Gastrocnemius medialis (tissue), 4 donors: Measurements from ENCODE around the gene EHD4. TPM values are rescaled to one million over a fixed set of nuclear protein-coding genes. Genes with fewer than 3 reads are reported as not detected.

Source experiments
- ATAC-seq, 2 donors: fragments of 150-250 bp; one replicate each; pipeline ENCODE4 v1.9.1; 2016
- DNase-seq, 2 donors: peaks; one replicate each; pipeline ENCODE4 v3.0.0-alpha.2; 2019
- H3K27ac ChIP-seq, 4 donors: fragments of 200-600 bp; sonication (generic); 1 replicate in 1 of 4; 2 replicates in 3 of 4; pipeline ENCODE4 v1.5.1; 2016 to 2018; ENCODE audit warnings: mild to moderate bottlenecking in 2 of 4, moderate library complexity in 1 of 4
- H3K27me3 ChIP-seq, 3 donors: fragments of 200-600 bp; sonication (generic) in 2 of 3; 1 replicate in 1 of 3; 2 replicates in 2 of 3; pipeline versions ENCODE4 v1.5.1 to v1.6.0; 2016 to 2019; ENCODE audit warnings: mild to moderate bottlenecking in 1 of 3, moderate library complexity in 1 of 3
- H3K36me3 ChIP-seq, 2 donors: fragments of 200-600 bp; sonication (generic) in 1 of 2; one replicate each; pipeline ENCODE4 v1.5.1; 2017 to 2018
- H3K4me1 ChIP-seq, 2 donors: fragments of 200-600 bp; sonication (generic) in 1 of 2; one replicate each; pipeline ENCODE4 v1.5.1; 2016 to 2017; ENCODE audit warnings: mild to moderate bottlenecking in 2 of 2
- H3K4me3 ChIP-seq, 4 donors: fragments of 200-600 bp; sonication (generic) in 3 of 4; 1 replicate in 1 of 4; 2 replicates in 3 of 4; pipeline ENCODE4 v1.5.1; 2016 to 2019; ENCODE audit warnings: mild to moderate bottlenecking in 2 of 4
- H3K9me3 ChIP-seq, 3 donors: fragments of 200-600 bp; sonication (generic) in 2 of 3; 1 replicate in 1 of 3; 2 replicates in 2 of 3; pipeline ENCODE4 v1.5.1; 2016 to 2019
- POLR2A ChIP-seq, 2 donors: fragments of 450-650 bp; IDR thresholded peaks; one replicate each; pipeline ENCODE4 v1.6.1; 2017; ENCODE audit warnings: antibody characterized with exemption in 2 of 2, mild to moderate bottlenecking in 2 of 2, moderate library complexity in 2 of 2
- in situ Hi-C, 4 donors: fragments of 200-750 bp; cut with MboI; loops; one replicate each; pipeline versions ENCODE4 v1.15.0 to v1.8.0; 2017; ENCODE audit warnings: low sequenced_read_pairs in 4 of 4
- intact Hi-C: fragments of 100-400 bp; cut with DNase I; formaldehyde crosslinking; loops from one replicate; pipeline ENCODE4 v1.15.1; 2023; ENCODE audit warnings: low total_unique reads
- total RNA-seq, 4 donors: library from RNA; depleted of rRNA; stranded (reverse); fragments of >200 nt; gene quantifications; one replicate each; pipeline versions ENCODE4 v1.1.0 to v1.2.3, GENCODE V29; 2016
- TF ChIP-seq, protein P1 (sequence below), 5 experiments: fragments of 450-650 bp in 3 of 5; fragments of 200-600 bp in 2 of 5; sonication (generic) in 2 of 5; IDR thresholded peaks in 4 of 5; conservative IDR thresholded peaks in 1 of 5; 1 replicate in 4 of 5; 2 replicates in 1 of 5; pipeline ENCODE4 v1.5.1; 2016 to 2019; ENCODE audit warnings: antibody characterized with exemption in 5 of 5, mild to moderate bottlenecking in 3 of 5, moderate library complexity in 3 of 5

Gene EHD4
- total RNA-seq, 4 donors from 2014 or later = 3.8 to 7.1 (median 4.3) TPM

DNA sequence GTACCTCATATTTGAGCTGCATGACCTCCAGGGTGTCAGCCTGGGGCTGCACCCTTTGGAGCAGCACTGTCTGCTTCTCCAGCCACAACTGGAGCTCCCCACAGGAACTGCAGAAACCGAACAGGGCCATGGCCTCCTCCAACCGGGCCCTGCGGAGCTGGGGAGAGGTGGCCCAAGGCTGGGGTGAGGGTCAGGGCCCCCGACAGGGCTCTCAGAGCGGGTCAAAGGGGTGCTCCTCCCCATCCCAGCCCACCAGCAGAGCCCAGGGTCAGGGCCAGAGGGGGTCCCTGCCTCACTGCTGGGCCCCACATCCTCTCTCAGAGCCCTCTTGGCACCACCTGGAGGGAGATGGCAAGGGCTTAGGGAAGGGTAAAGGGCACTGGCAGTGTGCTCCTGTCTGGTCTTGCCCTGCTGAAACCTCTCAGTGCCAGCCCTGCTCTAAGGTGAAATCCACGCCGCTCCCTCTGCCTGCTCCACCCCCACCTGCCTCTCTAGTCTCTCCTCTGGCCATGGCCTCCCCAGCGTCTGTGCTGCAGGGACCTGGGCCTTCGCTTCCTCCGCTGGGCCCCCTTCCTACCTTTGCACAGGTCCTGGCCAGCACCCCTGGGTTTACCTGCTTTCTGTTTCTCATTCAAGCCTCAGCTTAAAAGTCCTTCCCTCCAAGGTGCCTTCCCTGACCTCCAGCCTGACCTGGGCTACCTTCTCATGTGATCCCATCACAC lies 92.0 kb downstream of the EHD4 start:
- Histone ChIP-seq H3K36me3 (no peaks in the 10 kb centered on the region), H3K4me1 (peaks cover 3 to 7% of the 10 kb centered on the region in 2 donors), H3K4me3 (no peak overlapping the region), H3K27me3 (no peaks in the 10 kb centered on the region), H3K27ac (no peak overlapping the region), H3K9me3 (no peaks in the 10 kb centered on the region)
- in situ Hi-C loops (no loop called here), intact Hi-C loops (no loop called here)
- no peak for DNase-seq
- TF ChIP-seq, protein P1, sequence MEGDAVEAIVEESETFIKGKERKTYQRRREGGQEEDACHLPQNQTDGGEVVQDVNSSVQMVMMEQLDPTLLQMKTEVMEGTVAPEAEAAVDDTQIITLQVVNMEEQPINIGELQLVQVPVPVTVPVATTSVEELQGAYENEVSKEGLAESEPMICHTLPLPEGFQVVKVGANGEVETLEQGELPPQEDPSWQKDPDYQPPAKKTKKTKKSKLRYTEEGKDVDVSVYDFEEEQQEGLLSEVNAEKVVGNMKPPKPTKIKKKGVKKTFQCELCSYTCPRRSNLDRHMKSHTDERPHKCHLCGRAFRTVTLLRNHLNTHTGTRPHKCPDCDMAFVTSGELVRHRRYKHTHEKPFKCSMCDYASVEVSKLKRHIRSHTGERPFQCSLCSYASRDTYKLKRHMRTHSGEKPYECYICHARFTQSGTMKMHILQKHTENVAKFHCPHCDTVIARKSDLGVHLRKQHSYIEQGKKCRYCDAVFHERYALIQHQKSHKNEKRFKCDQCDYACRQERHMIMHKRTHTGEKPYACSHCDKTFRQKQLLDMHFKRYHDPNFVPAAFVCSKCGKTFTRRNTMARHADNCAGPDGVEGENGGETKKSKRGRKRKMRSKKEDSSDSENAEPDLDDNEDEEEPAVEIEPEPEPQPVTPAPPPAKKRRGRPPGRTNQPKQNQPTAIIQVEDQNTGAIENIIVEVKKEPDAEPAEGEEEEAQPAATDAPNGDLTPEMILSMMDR (IDR thresholded peaks at IDR 0.05 in 4 of 5, conservative IDR thresholded peaks at IDR 0.05 in 1 of 5) = no peak
- no peak for TF ChIP-seq POLR2A (IDR thresholded peaks at IDR 0.05)
- no peak for ATAC-seq

DNA sequence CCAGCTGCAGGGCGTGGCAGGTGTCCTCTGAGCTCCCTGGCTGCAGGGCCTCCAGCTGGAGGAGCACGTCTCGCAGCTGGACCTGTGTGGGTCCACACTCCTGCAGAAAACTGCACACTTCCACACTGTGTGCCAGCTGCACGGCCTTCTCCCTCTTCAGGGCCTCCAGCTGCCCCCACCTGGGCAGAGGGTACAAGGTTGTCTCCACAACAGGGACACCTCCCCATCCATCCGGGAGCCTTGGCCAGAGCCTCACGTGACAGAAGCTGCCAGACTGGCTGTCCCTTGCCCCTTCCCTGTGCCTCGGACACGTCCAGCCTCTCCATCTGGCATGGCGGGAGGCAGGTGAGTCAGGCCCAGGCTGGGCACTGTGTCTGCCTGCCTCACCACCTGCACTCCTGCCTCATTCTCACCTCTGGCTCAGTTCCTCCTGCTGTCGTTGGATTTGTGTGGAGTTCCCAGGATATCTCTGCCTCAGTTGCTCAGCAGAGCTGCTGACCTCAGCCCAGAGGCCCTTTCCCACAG lies 93.0 kb downstream of the EHD4 start:
- Histone ChIP-seq H3K4me1 (peaks cover 3 to 7% of the 10 kb centered on the region in 2 donors), H3K27ac (no peak overlapping the region), H3K9me3 (no peaks in the 10 kb centered on the region), H3K27me3 (no peaks in the 10 kb centered on the region), H3K4me3 (no peak overlapping the region), H3K36me3 (no peaks in the 10 kb centered on the region)
- ATAC-seq (no peak), DNase-seq (no peak)
- no peak for TF ChIP-seq POLR2A (IDR thresholded peaks at IDR 0.05)
- TF ChIP-seq, protein P1 (IDR thresholded peaks at IDR 0.05 in 4 of 5, conservative IDR thresholded peaks at IDR 0.05 in 1 of 5) = no peak
- intact Hi-C loops = no loop called here
- in situ Hi-C loops = no loop called here

DNA sequence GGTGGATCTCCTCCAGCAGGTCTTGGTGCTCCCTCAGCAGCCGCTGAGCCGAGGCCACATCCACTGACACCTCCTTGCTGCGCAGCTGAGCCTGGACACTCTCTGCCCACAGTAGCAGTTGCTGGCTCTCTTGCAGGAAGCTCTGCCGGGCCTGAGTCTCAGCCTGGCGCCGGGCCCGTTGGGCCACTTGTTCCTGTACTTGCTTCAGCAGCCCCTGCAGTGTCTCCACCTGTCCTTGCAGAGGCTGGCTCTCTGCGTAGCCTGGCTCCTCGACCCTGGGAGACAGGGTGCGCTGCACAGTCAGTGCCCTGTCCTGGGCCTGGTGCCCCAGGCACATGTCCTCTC lies 94.0 kb downstream of the EHD4 start:
- ATAC-seq = peak; percentile 46 to 75
- Histone ChIP-seq H3K27me3 (no peaks in the 10 kb centered on the region), H3K4me1 (peaks cover 3 to 7% of the 10 kb centered on the region in 2 donors), H3K36me3 (no peaks in the 10 kb centered on the region), H3K27ac (no peak overlapping the region), H3K4me3 (no peak overlapping the region), H3K9me3 (no peaks in the 10 kb centered on the region)
- in situ Hi-C loops = no loop called here
- intact Hi-C loops = no loop called here
- TF ChIP-seq, protein P1 (IDR thresholded peaks at IDR 0.05 in 4 of 5, conservative IDR thresholded peaks at IDR 0.05 in 1 of 5) = no peak
- TF ChIP-seq POLR2A (IDR thresholded peaks at IDR 0.05) = no peak
- DNase-seq = peak; percentile 28 to 76

DNA sequence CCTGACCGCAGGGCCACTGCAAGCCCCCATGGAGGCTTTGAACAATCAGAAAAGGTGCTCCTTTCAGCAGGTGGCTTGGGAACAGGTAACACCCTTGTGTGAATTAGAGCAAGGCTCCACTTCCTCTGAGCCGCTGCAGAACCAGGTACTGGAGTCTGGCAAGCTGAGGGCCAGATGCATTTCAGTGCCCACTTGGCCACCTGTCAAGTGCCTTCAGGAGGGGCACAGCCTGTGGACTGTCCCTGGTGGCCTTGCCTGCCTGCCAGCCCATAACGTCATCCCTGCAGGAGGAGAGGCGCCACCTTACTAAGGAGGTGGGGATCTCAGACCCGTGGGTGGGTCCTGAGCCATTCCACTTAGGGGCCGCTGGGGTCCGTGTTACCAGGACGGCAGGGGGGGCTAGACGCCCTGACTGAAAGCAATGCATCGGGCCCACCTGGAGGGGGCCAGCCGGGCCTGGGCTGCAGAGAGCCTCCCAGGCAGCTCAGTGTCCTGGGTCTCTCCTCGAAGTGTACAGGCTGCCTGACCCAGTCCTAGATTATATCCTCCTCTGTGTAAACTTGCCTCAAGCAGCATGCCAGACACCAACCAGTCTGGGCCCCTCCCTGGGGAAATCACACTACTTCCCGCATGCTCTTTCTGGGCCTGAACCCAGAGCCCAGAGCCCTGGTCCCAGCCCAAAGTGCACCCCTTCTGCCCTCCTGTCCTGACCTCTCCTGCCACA lies 94.6 kb downstream of the EHD4 start:
- TF ChIP-seq POLR2A (IDR thresholded peaks at IDR 0.05) = no peak
- TF ChIP-seq, protein P1 (IDR thresholded peaks at IDR 0.05 in 4 of 5, conservative IDR thresholded peaks at IDR 0.05 in 1 of 5) = no peak
- H3K27me3 ChIP-seq = no peaks in the 10 kb centered on the region
- no peak overlapping the region for H3K27ac ChIP-seq
- no peak overlapping the region for H3K4me3 ChIP-seq
- H3K36me3 ChIP-seq = no peaks in the 10 kb centered on the region
- H3K4me1 ChIP-seq = peaks cover 3 to 7% of the 10 kb centered on the region in 2 donors
- intact Hi-C loops (no loop called here), in situ Hi-C loops (no loop called here)
- no peak for ATAC-seq
- DNase-seq = no peak
- no peaks in the 10 kb centered on the region for H3K9me3 ChIP-seq
